ENCODE measurements around the gene BIRC6.
"Not testable (repeated sequence)": the region's sequence is repeated elsewhere in the genome, so short reads cannot be mapped to it uniquely, and the experiment has no call there.

The BIRC6 gene

GRCh38 chr2:32356681-32357317, at the start of gene BIRC6:
BIRC6 (plus strand) TSS chr2:32357023; CDS start chr2:32357162, 139 bp downstream.
- peak; percentile 97 for DNase-seq
- Mint-ChIP-seq H3K36me3 (ENCODE audit: low read depth) (peaks cover 6% of the 10 kb centered on the region), H3K27ac (peak within 1 kb of the TSS; percentile 98), H3K9me3 (no peaks in the 10 kb centered on the region), H3K4me3 (peak within 1 kb of the TSS; percentile 94), H3K27me3 (ENCODE audit: low read depth, poor library complexity) (peaks cover 4% of the 10 kb centered on the region), H3K4me1 (peaks cover 39% of the 10 kb centered on the region)
- TF ChIP-seq CTCF (IDR thresholded peaks at IDR 0.05), result no peak

- no peak for DNase-seq
- Mint-ChIP-seq H3K27me3 (ENCODE audit: low read depth, poor library complexity) (no peaks in the 10 kb centered on the region), H3K4me1 (no peaks in the 10 kb centered on the region), H3K27ac (no peak overlapping the region), H3K36me3 (ENCODE audit: low read depth) (peaks cover 31% of the 10 kb centered on the region), H3K9me3 (no peaks in the 10 kb centered on the region), H3K4me3 (no peak overlapping the region)
- no peak for TF ChIP-seq CTCF (IDR thresholded peaks at IDR 0.05)
Observed at GRCh38 chr2:32310577-32310976, 46.2 kb upstream of the BIRC6 start.

GRCh38 chr2:32314886-32315285, 41.9 kb upstream of the BIRC6 start:
- no peak for DNase-seq
- Mint-ChIP-seq H3K4me3 (no peak overlapping the region), H3K27ac (no peak overlapping the region), H3K4me1 (no peaks in the 10 kb centered on the region), H3K36me3 (ENCODE audit: low read depth) (peaks cover 21% of the 10 kb centered on the region), H3K9me3 (no peaks in the 10 kb centered on the region), H3K27me3 (ENCODE audit: low read depth, poor library complexity) (peaks cover 5% of the 10 kb centered on the region)
- TF ChIP-seq CTCF (IDR thresholded peaks at IDR 0.05), result no peak

- not testable (repeated sequence) for H3K27me3 Mint-ChIP-seq (ENCODE audit: low read depth, poor library complexity); H3K4me3 Mint-ChIP-seq; H3K36me3 Mint-ChIP-seq (ENCODE audit: low read depth); DNase-seq; H3K27ac Mint-ChIP-seq; H3K9me3 Mint-ChIP-seq; H3K4me1 Mint-ChIP-seq
Observed at GRCh38 chr2:32328679-32329078, 28.1 kb upstream of the BIRC6 start.

GRCh38 chr2:32329180-32329980, 27.4 kb upstream of the BIRC6 start:
- H3K27me3 Mint-ChIP-seq (ENCODE audit: low read depth, poor library complexity); H3K36me3 Mint-ChIP-seq (ENCODE audit: low read depth); H3K27ac Mint-ChIP-seq; DNase-seq; H3K4me3 Mint-ChIP-seq; H3K9me3 Mint-ChIP-seq; H3K4me1 Mint-ChIP-seq: not testable (repeated sequence)

GRCh38 chr2:32330136-32330535, 26.7 kb upstream of the BIRC6 start:
- no peaks in the 10 kb centered on the region for H3K9me3 Mint-ChIP-seq
- TF ChIP-seq CTCF (IDR thresholded peaks at IDR 0.05), result no peak
- no peak overlapping the region for H3K4me3 Mint-ChIP-seq
- H3K4me1 Mint-ChIP-seq, result peaks cover 7% of the 10 kb centered on the region
- no peak overlapping the region for H3K27ac Mint-ChIP-seq
- no peaks in the 10 kb centered on the region for H3K27me3 Mint-ChIP-seq (ENCODE audit: low read depth, poor library complexity)
- peaks cover 3% of the 10 kb centered on the region for H3K36me3 Mint-ChIP-seq (ENCODE audit: low read depth)
- DNase-seq, result no peak

- Mint-ChIP-seq H3K4me3 (no peak overlapping the region), H3K9me3 (no peaks in the 10 kb centered on the region), H3K4me1 (no peaks in the 10 kb centered on the region), H3K27ac (no peak overlapping the region), H3K27me3 (ENCODE audit: low read depth, poor library complexity) (peaks cover 5% of the 10 kb centered on the region), H3K36me3 (ENCODE audit: low read depth) (no peaks in the 10 kb centered on the region)
- no peak for TF ChIP-seq CTCF (IDR thresholded peaks at IDR 0.05)
- no peak for DNase-seq
Observed at GRCh38 chr2:32342801-32343200, 14.0 kb upstream of the BIRC6 start.

GRCh38 chr2:32350797-32351196, 6.0 kb upstream of the BIRC6 start:
- DNase-seq; H3K4me1 Mint-ChIP-seq; H3K9me3 Mint-ChIP-seq; H3K27me3 Mint-ChIP-seq (ENCODE audit: low read depth, poor library complexity); H3K36me3 Mint-ChIP-seq (ENCODE audit: low read depth); H3K4me3 Mint-ChIP-seq; H3K27ac Mint-ChIP-seq: not testable (repeated sequence)

Measured in nephron progenitor cell (in vitro differentiated cells).